B cell (primary cell): ENCODE measurements around the gene NEU2. TPM values are rescaled to one million over a fixed set of nuclear protein-coding genes. Genes with fewer than 3 reads are reported as not detected.

Source experiments
- ATAC-seq: fragments of 200-7000 bp; cut with Tn5 transposase; one replicate; pipeline ENCODE4 v1.10.0; 2021; ENCODE audit warnings: low read depth, mild to moderate bottlenecking, moderate number of reproducible peaks, moderate library complexity
- CTCF ChIA-PET: fragments of 350-600 bp; sonication (Branson Sonifier 250); formaldehyde crosslinking; loops from one replicate; lab custom pipeline; 2021; ENCODE audit warnings: antibody characterized with exemption, inconsistent platforms; lab: Charles Lee
- POLR2A ChIA-PET: fragments of 350-600 bp; sonication (Branson Sonifier 250); formaldehyde crosslinking; loops from one replicate; lab custom pipeline; 2021; ENCODE audit warnings: antibody characterized with exemption; lab: Charles Lee
- DNase-seq: peaks from one replicate; pipeline ENCODE4 v3.0.0; 2013
- H2AFZ ChIP-seq: 2 replicates; pipeline ENCODE4 v1.6.1; 2012; ENCODE audit warnings: mild to moderate bottlenecking, low read depth, low read length; ENCODE audit not compliant: insufficient read depth, poor library complexity, severe bottlenecking
- H3K27ac ChIP-seq, 2 donors: 1 replicate in 1 of 2; 2 replicates in 1 of 2; pipeline ENCODE4 v1.5.1; 2012 to 2013; ENCODE audit warnings: low read length in 2 of 2, mild to moderate bottlenecking in 2 of 2, moderate library complexity in 1 of 2
- H3K27me3 ChIP-seq, 4 experiments: fragments of 200-600 bp in 1 of 4; sonication (generic) in 1 of 4; replicated peaks in 1 of 4; 1 replicate in 2 of 4; 2 replicates in 2 of 4; pipeline versions ENCODE4 v1.6.1 to v1.7.0; 2013 to 2016; ENCODE audit warnings: low read length in 3 of 4, mild to moderate bottlenecking in 2 of 4, mixed read lengths in 1 of 4, moderate library complexity in 1 of 4; ENCODE audit not compliant: insufficient read depth in 4 of 4, control insufficient read depth in 3 of 4; ENCODE audit errors: control extremely low read depth in 1 of 4
- H3K36me3 ChIP-seq, 2 experiments: replicated peaks in 1 of 2; 1 replicate in 1 of 2; 2 replicates in 1 of 2; pipeline versions ENCODE4 v1.6.1 to v1.7.1; 2013; ENCODE audit warnings: low read length in 1 of 2; ENCODE audit not compliant: insufficient read depth in 2 of 2, control insufficient read depth in 1 of 2; ENCODE audit errors: control extremely low read depth in 1 of 2, extremely low read depth in 1 of 2
- H3K4me1 ChIP-seq, 2 donors: fragments of 200-600 bp in 1 of 2; sonication (generic) in 1 of 2; 1 replicate in 1 of 2; 2 replicates in 1 of 2; pipeline versions ENCODE4 v1.5.1 to v1.6.1; 2013 to 2017; ENCODE audit warnings: low read length in 2 of 2; ENCODE audit not compliant: control insufficient read depth in 2 of 2, insufficient read depth in 2 of 2
- H3K4me2 ChIP-seq: replicated peaks from 2 replicates; pipeline ENCODE3; 2012; ENCODE audit warnings: mild to moderate bottlenecking, low read depth, low read length; ENCODE audit not compliant: poor library complexity, severe bottlenecking
- H3K4me3 ChIP-seq, 5 experiments: fragments of 200-600 bp in 1 of 5; sonication (generic) in 1 of 5; 1 replicate in 3 of 5; 2 replicates in 2 of 5; pipeline versions ENCODE4 v1.5.1 to v1.7.0; 2011 to 2016; ENCODE audit warnings: low read length in 4 of 5, mild to moderate bottlenecking in 4 of 5, low read depth in 2 of 5, control low read depth in 1 of 5, moderate library complexity in 1 of 5; ENCODE audit not compliant: insufficient read depth in 1 of 5; ENCODE audit errors: control extremely low read depth in 1 of 5, extremely low read depth in 1 of 5
- H3K79me2 ChIP-seq: fragments of 200-600 bp; sonication (generic); one replicate; pipeline ENCODE4 v1.6.0; 2016; ENCODE audit warnings: low read length; ENCODE audit not compliant: control insufficient read depth, insufficient read depth
- H3K9ac ChIP-seq: fragments of 200-600 bp; sonication (generic); 2 replicates; pipeline ENCODE4 v1.6.1; 2017; ENCODE audit warnings: mild to moderate bottlenecking, low read length, moderate library complexity
- H3K9me3 ChIP-seq, 3 donors: one replicate each; pipeline versions ENCODE4 v1.6.1 to v1.7.1; 2013; ENCODE audit warnings: low read length in 2 of 3; ENCODE audit not compliant: control insufficient read depth in 2 of 3, insufficient read depth in 1 of 3; ENCODE audit errors: control extremely low read depth in 1 of 3
- H4K20me1 ChIP-seq: 2 replicates; pipeline ENCODE4 v1.6.0; 2012; ENCODE audit warnings: mild to moderate bottlenecking, low read length; ENCODE audit not compliant: insufficient read depth, control insufficient read depth, poor library complexity, severe bottlenecking
- H3K27ac Mint-ChIP-seq: one replicate; pipeline ENCODE4 v1.8.0; 2021; ENCODE audit warnings: mixed read lengths
- H3K27me3 Mint-ChIP-seq: one replicate; pipeline ENCODE4 v1.8.0; 2021; ENCODE audit warnings: mixed read lengths
- H3K4me1 Mint-ChIP-seq: one replicate; pipeline ENCODE4 v1.8.0; 2021; ENCODE audit warnings: mixed read lengths
- H3K4me3 Mint-ChIP-seq: one replicate; pipeline ENCODE4 v1.8.0; 2021; ENCODE audit warnings: mixed read lengths
- H3K9me3 Mint-ChIP-seq: one replicate; pipeline ENCODE4 v1.8.0; 2022; ENCODE audit warnings: mixed read lengths; ENCODE audit not compliant: insufficient read depth
- EZH2 ChIP-seq: IDR thresholded peaks from 2 replicates; pipeline ENCODE4 v1.6.1; 2012; ENCODE audit warnings: borderline replicate concordance, low read depth, mild to moderate bottlenecking, moderate library complexity, low read length; ENCODE audit not compliant: insufficient read depth, poor library complexity, severe bottlenecking
- WGBS: methylation state at CpG from one replicate; pipeline ENCODE4 v1.1.5; 2013; ENCODE audit warnings: missing lambda C conversion rate; ENCODE audit not compliant: insufficient coverage; 5-methylcytosine and 5-hydroxymethylcytosine counted together
- intact Hi-C: fragments of 100-400 bp; cut with micrococcal nuclease; formaldehyde crosslinking; loops from one replicate; pipeline ENCODE4 v1.10.0; 2022
- polyA plus RNA-seq: library from polyadenylated mRNA; depleted of rRNA; stranded (reverse); fragments of >200 nt; gene quantifications from 2 replicates; pipeline ENCODE4 v1.2.3, GENCODE V29; 2012
- total RNA-seq, 2 donors: library from RNA; stranded (reverse); fragments of 120-200 nt in 1 of 2; gene quantifications; 1 replicate in 1 of 2; 2 replicates in 1 of 2; pipeline versions ENCODE4 v1.2.3 to v1.2.4, GENCODE V29; 2013 to 2022
- TF ChIP-seq, protein P1 (sequence below): fragments of 200-600 bp; IDR thresholded peaks from one replicate; pipeline ENCODE4 v1.8.0; 2022; ENCODE audit warnings: antibody characterized with exemption, mild to moderate bottlenecking

The NEU2 gene
- total and polyA plus RNA-seq, 2 donors (not counting 1 experiment from before 2014, with no cell fraction given), result not detected

DNA sequence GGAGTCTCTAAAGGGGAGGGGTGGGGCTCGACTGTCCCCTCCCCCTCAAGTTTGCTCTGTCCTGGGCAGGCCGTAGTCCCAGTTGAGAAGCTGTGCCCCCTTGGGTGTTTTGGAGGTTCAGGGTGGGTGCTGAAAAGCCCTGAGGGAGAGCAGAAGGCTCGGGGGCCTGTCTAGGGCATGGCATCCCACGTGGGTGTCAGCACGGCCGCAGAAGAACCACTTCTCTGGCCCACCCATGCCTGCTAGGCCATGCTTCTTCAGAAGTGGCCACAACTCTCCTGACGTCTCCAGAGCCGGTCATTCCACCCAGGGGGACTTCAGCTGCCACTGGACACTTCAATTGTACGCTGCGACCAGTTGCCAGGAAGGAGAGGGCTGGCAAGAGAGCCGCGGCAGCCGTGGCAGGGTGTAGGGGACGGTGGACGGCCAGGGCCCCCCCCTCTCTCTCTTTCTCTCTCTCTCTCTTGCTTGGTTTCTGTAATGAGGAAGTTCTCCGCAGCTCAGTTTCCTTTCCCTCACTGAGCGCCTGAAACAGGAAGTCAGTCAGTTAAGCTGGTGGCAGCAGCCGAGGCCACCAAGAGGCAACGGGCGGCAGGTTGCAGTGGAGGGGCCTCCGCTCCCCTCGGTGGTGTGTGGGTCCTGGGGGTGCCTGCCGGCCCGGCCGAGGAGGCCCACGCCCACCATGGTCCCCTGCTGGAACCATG, 27.5 kb downstream of the NEU2 start, which contains the start of gene INPP5D:
TSS of gene INPP5D (plus strand) at position 546 of the 704 bp plus-strand sequence. CDS start at position 683, 137 bp downstream.
- TF ChIP-seq EZH2, result no peak
- TF ChIP-seq, protein P1, sequence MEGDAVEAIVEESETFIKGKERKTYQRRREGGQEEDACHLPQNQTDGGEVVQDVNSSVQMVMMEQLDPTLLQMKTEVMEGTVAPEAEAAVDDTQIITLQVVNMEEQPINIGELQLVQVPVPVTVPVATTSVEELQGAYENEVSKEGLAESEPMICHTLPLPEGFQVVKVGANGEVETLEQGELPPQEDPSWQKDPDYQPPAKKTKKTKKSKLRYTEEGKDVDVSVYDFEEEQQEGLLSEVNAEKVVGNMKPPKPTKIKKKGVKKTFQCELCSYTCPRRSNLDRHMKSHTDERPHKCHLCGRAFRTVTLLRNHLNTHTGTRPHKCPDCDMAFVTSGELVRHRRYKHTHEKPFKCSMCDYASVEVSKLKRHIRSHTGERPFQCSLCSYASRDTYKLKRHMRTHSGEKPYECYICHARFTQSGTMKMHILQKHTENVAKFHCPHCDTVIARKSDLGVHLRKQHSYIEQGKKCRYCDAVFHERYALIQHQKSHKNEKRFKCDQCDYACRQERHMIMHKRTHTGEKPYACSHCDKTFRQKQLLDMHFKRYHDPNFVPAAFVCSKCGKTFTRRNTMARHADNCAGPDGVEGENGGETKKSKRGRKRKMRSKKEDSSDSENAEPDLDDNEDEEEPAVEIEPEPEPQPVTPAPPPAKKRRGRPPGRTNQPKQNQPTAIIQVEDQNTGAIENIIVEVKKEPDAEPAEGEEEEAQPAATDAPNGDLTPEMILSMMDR, result no peak
- Histone ChIP-seq H3K9me3 (peaks cover 0 to 3% (median 0%) of the 10 kb centered on the region in 3 donors), H3K9ac (peak within 1 kb of the TSS; percentile 97), H3K4me1 (peaks cover 35 to 49% of the 10 kb centered on the region in 2 donors), H2AFZ (peak within 1 kb of the TSS; percentile 82), H3K27ac (peak within 1 kb of the TSS; percentile 90 to 95), H4K20me1 (peaks cover 44% of the 10 kb centered on the region), H3K27me3 (no peaks in the 10 kb centered on the region), H3K4me3 (peak within 1 kb of the TSS; percentile 91 to 99 (median 98)), H3K4me2 (peak within 1 kb of the TSS; percentile 80), H3K79me2 (peaks cover 68% of the 10 kb centered on the region), H3K36me3 (peaks cover 0 to 31% of the 10 kb centered on the region in 2 experiments)
- ATAC-seq (peak; percentile 58), DNase-seq (peak; percentile 92)
- Mint-ChIP-seq H3K4me3 (peak within 1 kb of the TSS; percentile 76), H3K4me1 (peaks cover 41% of the 10 kb centered on the region), H3K27ac (peak within 1 kb of the TSS; percentile 87), H3K27me3 (no peaks in the 10 kb centered on the region), H3K9me3 (no peaks in the 10 kb centered on the region)
- intact Hi-C loops, result loop anchor here (1.0 to 5.0 kb wide), 6 partner anchors 22 to 363 kb away; partner anchors contain the start of genes ATG16L1 and GIGYF2
- ChIA-PET CTCF (interaction anchor here (0.8 to 5.4 kb wide), 21 partner anchors 10 to 344 kb away, joined by 3 to 70 read pairs (median 8); partner anchors contain the start of gene ATG16L1), POLR2A (interaction anchor here (0.5 to 4.8 kb wide), 21 partner anchors 10 to 290 kb away, joined by 3 to 112 read pairs (median 6); partner anchors contain the start of gene ATG16L1)
- WGBS, result under 1% methylated on average over 20 of the region's 26 CpGs
